Panc1 (cell line): ENCODE results near the gene IGFBP6. TPM values are rescaled to one million over a fixed set of nuclear protein-coding genes. Genes with fewer than 3 reads are reported as not detected.
A peak's percentile ranks its signal among the peaks of the same experiment; 100 is the strongest.

Experiments used
- ATAC-seq: fragments of 200-7000 bp; cut with Tn5 transposase; 2 replicates; pipeline ENCODE4 v1.9.1; 2020; ENCODE audit warnings: mild to moderate bottlenecking, moderate library complexity
- BruUV-seq: library from RNA; stranded (reverse); fragments of 400-500 nt; replicated peaks from 2 replicates; lab custom pipeline; 2021; lab: Mats Ljungman, UMichigan
- CTCF ChIA-PET: fragments of 300-600 bp; sonication (Branson Sonifier 250); formaldehyde crosslinking; loops from one replicate; lab custom pipeline; 2022; ENCODE audit warnings: antibody characterized with exemption; lab: Charles Lee
- POLR2A ChIA-PET: fragments of 300-600 bp; sonication (Branson Sonifier 250); formaldehyde crosslinking; loops from one replicate; lab custom pipeline; 2022; ENCODE audit warnings: antibody characterized with exemption; lab: Charles Lee
- DNase-seq: peaks from one replicate; pipeline ENCODE4 v3.0.0-alpha.2; 2010; ENCODE audit warnings: low read depth, low spot score
- H3K27ac ChIP-seq: 2 replicates; pipeline ENCODE4 v1.5.1; 2011; ENCODE audit warnings: mild to moderate bottlenecking, low read length, inconsistent platforms
- H3K27me3 ChIP-seq: fragments of 200-500 bp; sonication (Bioruptor generic); 2 replicates; pipeline ENCODE4 v1.6.0; 2014; ENCODE audit warnings: low read length, inconsistent platforms; ENCODE audit not compliant: control insufficient read depth, insufficient read depth
- H3K36me3 ChIP-seq: fragments of 200-500 bp; sonication (Bioruptor generic); 2 replicates; pipeline ENCODE4 v1.5.1; 2014; ENCODE audit warnings: inconsistent platforms, mild to moderate bottlenecking, low read length, moderate library complexity; ENCODE audit not compliant: control insufficient read depth, insufficient read depth
- H3K4me1 ChIP-seq: 2 replicates; pipeline ENCODE4 v1.5.1; 2011; ENCODE audit warnings: inconsistent platforms, mild to moderate bottlenecking, low read length, moderate library complexity; ENCODE audit not compliant: control insufficient read depth, insufficient read depth
- H3K4me3 ChIP-seq, 2 experiments: 2 replicates each; pipeline ENCODE4 v1.5.1; 2011 to 2012; ENCODE audit warnings: low read depth in 2 of 2, low read length in 2 of 2, mild to moderate bottlenecking in 2 of 2, inconsistent platforms in 1 of 2, moderate library complexity in 1 of 2
- H3K9me3 ChIP-seq: fragments of 200-500 bp; sonication (Bioruptor generic); 2 replicates; pipeline ENCODE4 v1.5.1; 2014; ENCODE audit warnings: low read depth, mild to moderate bottlenecking, inconsistent platforms, low read length, moderate library complexity; ENCODE audit not compliant: control insufficient read depth, insufficient read depth
- POLR2AphosphoS5 ChIP-seq: IDR thresholded peaks from 2 replicates; pipeline ENCODE4 v1.6.1; 2012; ENCODE audit warnings: mild to moderate bottlenecking, low read depth, low read length, moderate library complexity
- SIN3A ChIP-seq: IDR thresholded peaks from 2 replicates; pipeline ENCODE4 v1.6.1; 2012; ENCODE audit warnings: low read depth, mild to moderate bottlenecking, low read length, moderate library complexity, borderline replicate concordance; ENCODE audit not compliant: insufficient read depth
- TCF7L2 ChIP-seq: IDR thresholded peaks from 2 replicates; pipeline ENCODE4 v1.6.1; 2011; ENCODE audit warnings: mild to moderate bottlenecking, low read depth, low read length, inconsistent platforms
- in situ Hi-C: cut with HindIII; loops from 2 replicates; pipeline ENCODE4 v1.10.0; 2016; ENCODE audit warnings: low sequenced_read_pairs, low pct_unique_long_range_greater_than_20kb
- intact Hi-C: fragments of 100-400 bp; cut with micrococcal nuclease; formaldehyde crosslinking; loops from one replicate; pipeline ENCODE4 v1.10.0; 2022; ENCODE audit not compliant: unreplicated experiment
- total RNA-seq: library from RNA; stranded (reverse); gene quantifications from one replicate; pipeline ENCODE4 v1.2.1, GENCODE V29; 2021; ENCODE audit not compliant: unreplicated experiment
- TF ChIP-seq, protein P1 (sequence below), 2 experiments: IDR thresholded peaks; 2 replicates each; pipeline ENCODE4 v1.6.1; 2011 to 2012; ENCODE audit warnings: low read depth in 2 of 2, control low read depth in 1 of 2, low read length in 1 of 2, mild to moderate bottlenecking in 1 of 2, moderate library complexity in 1 of 2; ENCODE audit not compliant: insufficient read depth in 1 of 2
- TF ChIP-seq, protein P2 (sequence below): fragments of 450-650 bp; IDR thresholded peaks from 2 replicates; pipeline ENCODE4 v1.5.1; 2017; ENCODE audit warnings: mild to moderate bottlenecking

IGFBP6 gene
- total RNA-seq, 1 experiment from 2014 or later, result 4.7 TPM

DNA sequence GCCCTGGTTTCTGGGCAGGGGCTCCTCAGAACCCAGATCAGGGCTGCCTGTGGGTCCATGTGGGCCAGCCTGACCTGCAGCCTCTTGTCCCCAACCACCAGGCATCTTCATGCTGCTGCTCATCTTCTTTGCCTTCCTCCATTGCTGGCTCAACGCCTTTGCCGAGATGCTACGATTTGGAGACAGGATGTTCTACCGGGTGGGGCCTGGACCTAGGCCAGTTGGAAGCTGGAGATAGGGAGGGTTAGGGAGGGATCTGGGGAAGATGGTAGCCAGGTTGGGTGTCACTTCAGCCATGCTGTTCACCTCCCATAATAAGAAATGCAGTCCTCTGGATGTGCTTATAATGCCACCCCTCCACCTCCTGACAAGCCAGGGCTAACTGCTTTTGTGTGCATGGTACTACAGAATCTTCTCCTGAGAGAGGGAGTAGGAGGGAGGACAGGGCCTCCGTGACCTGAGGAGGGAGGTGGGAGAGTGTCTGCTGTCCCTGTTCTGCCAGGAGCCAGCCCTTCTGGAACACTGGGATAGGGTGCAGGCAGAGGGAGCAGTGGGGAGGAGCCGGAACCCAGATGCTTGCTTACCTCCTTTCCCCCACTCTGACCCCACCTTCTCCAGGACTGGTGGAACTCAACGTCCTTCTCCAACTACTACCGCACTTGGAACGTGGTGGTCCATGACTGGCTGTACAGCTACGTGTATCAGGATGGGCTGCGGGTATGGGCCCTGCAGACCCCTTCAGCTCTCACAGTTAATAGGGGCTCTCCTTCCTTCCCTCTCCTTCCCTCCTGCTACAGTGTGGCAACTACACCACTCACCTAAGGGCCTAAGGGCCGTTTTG is 23.4 kb downstream of the IGFBP6 start:
- CTCF ChIA-PET, result no interaction called here

DNA sequence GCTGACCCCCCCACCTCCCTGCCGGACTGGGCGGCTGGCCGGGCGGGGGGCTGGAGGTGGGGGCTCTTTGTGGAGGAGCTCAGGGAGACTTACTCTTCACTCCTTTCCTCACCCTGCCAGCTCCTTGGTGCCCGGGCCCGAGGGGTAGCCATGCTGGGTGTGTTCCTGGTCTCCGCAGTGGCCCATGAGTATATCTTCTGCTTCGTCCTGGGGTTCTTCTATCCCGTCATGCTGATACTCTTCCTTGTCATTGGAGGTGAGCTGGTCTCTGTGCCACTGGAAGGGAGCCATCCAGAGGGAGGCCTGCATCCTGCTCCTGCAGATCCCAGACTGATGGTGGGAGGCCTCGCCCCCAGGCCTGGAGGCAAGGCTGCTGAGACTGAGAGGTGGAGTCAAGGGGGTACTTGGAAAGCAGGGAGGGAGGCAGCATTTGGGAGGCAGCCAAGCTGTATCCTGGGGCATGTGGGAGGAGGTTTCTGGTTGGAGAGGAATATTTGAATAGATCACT is 25.5 kb downstream of the IGFBP6 start:
- no TSS peak for BruUV-seq
- peaks cover 5% of the 10 kb centered on the region for H3K27me3 ChIP-seq
- no peak overlapping the region for H3K4me3 ChIP-seq
- TF ChIP-seq SIN3A, result no peak
- no peak for TF ChIP-seq POLR2AphosphoS5
- TF ChIP-seq, protein P1, sequence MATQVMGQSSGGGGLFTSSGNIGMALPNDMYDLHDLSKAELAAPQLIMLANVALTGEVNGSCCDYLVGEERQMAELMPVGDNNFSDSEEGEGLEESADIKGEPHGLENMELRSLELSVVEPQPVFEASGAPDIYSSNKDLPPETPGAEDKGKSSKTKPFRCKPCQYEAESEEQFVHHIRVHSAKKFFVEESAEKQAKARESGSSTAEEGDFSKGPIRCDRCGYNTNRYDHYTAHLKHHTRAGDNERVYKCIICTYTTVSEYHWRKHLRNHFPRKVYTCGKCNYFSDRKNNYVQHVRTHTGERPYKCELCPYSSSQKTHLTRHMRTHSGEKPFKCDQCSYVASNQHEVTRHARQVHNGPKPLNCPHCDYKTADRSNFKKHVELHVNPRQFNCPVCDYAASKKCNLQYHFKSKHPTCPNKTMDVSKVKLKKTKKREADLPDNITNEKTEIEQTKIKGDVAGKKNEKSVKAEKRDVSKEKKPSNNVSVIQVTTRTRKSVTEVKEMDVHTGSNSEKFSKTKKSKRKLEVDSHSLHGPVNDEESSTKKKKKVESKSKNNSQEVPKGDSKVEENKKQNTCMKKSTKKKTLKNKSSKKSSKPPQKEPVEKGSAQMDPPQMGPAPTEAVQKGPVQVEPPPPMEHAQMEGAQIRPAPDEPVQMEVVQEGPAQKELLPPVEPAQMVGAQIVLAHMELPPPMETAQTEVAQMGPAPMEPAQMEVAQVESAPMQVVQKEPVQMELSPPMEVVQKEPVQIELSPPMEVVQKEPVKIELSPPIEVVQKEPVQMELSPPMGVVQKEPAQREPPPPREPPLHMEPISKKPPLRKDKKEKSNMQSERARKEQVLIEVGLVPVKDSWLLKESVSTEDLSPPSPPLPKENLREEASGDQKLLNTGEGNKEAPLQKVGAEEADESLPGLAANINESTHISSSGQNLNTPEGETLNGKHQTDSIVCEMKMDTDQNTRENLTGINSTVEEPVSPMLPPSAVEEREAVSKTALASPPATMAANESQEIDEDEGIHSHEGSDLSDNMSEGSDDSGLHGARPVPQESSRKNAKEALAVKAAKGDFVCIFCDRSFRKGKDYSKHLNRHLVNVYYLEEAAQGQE (IDR thresholded peaks at IDR 0.05; ENCODE audit: insufficient read depth in 1 of 2, low read depth in 2 of 2, low read length in 1 of 2), result no peak
- TF ChIP-seq TCF7L2, result no peak
- TF ChIP-seq, protein P2, sequence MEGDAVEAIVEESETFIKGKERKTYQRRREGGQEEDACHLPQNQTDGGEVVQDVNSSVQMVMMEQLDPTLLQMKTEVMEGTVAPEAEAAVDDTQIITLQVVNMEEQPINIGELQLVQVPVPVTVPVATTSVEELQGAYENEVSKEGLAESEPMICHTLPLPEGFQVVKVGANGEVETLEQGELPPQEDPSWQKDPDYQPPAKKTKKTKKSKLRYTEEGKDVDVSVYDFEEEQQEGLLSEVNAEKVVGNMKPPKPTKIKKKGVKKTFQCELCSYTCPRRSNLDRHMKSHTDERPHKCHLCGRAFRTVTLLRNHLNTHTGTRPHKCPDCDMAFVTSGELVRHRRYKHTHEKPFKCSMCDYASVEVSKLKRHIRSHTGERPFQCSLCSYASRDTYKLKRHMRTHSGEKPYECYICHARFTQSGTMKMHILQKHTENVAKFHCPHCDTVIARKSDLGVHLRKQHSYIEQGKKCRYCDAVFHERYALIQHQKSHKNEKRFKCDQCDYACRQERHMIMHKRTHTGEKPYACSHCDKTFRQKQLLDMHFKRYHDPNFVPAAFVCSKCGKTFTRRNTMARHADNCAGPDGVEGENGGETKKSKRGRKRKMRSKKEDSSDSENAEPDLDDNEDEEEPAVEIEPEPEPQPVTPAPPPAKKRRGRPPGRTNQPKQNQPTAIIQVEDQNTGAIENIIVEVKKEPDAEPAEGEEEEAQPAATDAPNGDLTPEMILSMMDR, result no peak
- no peak overlapping the region for H3K27ac ChIP-seq
- in situ Hi-C loops (no loop called here), intact Hi-C loops (no loop called here)
- ChIA-PET POLR2A (no interaction called here), CTCF (no interaction called here)
- no peaks in the 10 kb centered on the region for H3K9me3 ChIP-seq
- ATAC-seq (peak; percentile 46; the same call in 1 of the 2 replicates), DNase-seq (no peak)
- no peaks in the 10 kb centered on the region for H3K4me1 ChIP-seq
- H3K36me3 ChIP-seq, result no peaks in the 10 kb centered on the region

More for the DNA sequence above, 23.4 kb downstream of the IGFBP6 start:
- 0 out of 2 replicates have a peak, but pooled peaks have one; percentile 35 for ATAC-seq
- H3K4me3 ChIP-seq, result no peak overlapping the region
- no peak for DNase-seq
- H3K27me3 ChIP-seq, result no peaks in the 10 kb centered on the region
- no peak for TF ChIP-seq TCF7L2
- intact Hi-C loops, result no loop called here
- H3K4me1 ChIP-seq, result no peaks in the 10 kb centered on the region
- H3K9me3 ChIP-seq, result no peaks in the 10 kb centered on the region
- H3K27ac ChIP-seq, result no peak overlapping the region
- H3K36me3 ChIP-seq, result no peaks in the 10 kb centered on the region
- POLR2A ChIA-PET, result interaction anchor here (0.7 kb wide), 1 partner anchor 20 kb away, joined by 9 read pairs; no protein-coding TSS in a partner anchor
- no TSS peak for BruUV-seq
- in situ Hi-C loops, result no loop called here
